ENCODE results near the gene ZNF750.

GRCh38 chr17:82880620-82881323, 41.0 kb upstream of the ZNF750 start:
- no peak for TF ChIP-seq SIN3A (IDR thresholded peaks at IDR 0.05; ENCODE audit: borderline replicate concordance, insufficient read depth, low read length)
- no peak for TF ChIP-seq TAF1 (IDR thresholded peaks at IDR 0.05; ENCODE audit: borderline replicate concordance, insufficient read depth, low read length)
